Limb (tissue), 2 donors: ENCODE results near the gene FDXACB1.
"Not testable (repeated sequence)": the region's sequence is repeated elsewhere in the genome, so short reads cannot be mapped to it uniquely, and the experiment has no call there.

Source experiments
- DNase-seq, 2 donors: peaks; one replicate each; pipeline ENCODE4 v3.0.0-alpha.2; 2016; ENCODE audit errors: extremely low spot score in 2 of 2

FDXACB1 gene

DNA sequence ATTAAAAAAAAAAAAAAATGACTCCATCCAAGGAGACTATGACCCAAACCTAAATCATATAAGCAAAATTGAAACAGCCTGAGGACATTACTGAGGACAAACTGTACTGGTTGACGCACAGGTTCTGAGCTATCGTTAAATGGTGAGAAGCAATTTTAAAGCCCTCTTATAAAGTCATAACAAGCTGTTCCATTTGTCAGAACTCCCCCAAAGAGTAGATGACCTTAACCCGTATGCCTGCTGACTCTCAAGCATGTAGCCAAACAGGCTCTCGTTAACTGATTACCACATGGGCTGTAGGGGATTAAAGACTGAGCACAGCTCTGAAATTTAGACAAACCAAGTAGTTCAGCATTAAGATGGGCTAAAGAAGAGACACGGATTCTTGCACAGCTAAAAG lies 30.4 kb upstream of the FDXACB1 start:
- no peak for DNase-seq

DNA sequence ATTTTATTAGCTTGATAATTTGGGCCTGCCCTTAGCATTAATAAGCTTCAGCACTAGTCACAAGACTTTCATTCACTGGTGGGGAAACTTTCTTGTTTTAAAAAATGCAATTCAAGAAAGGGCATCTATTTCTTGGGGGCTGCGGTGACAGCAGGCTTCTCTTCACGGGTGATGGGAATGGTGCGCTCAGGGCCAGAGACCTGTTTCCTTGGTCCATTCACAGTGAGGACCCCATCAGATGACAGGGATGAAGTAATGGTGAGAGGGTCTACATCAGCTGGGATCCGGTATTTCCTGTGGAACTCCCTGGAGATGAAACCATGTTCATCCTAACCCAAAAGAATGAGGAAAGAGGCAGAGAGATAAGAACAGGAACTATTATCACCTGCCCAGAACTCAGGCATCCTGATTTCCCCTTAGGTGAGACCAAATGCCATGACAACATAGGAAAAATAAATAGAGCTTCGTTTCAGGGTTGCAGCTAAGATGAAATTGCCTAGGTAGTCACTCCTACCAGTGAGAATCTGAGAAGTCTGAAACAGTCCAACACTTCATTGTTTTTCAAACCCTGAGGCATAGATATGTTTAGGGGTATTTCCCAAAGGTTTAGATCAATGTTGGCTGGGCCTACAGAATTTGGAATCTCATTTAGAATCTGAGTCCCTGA lies 29.8 kb upstream of the FDXACB1 start:
- DNase-seq: no peak

DNA sequence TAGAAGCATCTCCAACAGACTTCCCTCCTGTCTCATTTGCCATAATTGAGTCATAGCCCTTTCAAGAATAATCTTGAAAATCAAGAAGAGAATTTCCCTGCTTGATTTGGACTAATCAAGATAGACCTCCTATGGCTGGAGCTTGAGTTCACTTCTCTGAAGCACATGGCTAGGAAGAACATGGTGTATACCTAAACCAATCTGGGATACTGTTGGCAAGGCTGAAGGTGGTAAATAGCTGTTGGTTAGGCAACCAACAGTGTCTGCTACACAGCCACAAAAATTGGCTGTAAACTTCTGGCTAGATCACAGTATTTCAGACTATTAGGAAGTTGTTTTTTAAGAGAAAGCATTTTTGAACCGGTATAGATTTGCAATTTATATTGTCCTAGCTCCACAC lies 27.7 kb upstream of the FDXACB1 start:
- no peak for DNase-seq

DNA sequence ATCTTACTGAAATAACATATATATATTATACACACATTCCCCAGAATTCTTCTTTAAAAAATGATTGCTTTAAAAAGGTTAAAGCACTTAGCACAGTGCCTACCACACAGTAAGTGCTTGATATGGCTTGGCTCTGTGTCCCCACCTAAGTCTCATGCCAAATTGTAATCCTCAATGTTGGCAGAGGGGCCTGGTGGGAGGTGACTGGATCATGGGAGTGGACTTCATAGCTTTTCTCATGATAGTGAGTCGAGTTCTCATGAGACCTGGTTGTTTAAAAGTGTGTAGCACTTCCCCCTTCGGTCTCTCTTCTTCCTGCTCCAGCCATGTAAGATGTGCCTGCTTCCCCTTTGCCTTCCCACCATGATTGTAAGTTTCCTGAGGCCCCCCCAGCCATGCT lies 26.4 kb upstream of the FDXACB1 start:
- no peak for DNase-seq

DNA sequence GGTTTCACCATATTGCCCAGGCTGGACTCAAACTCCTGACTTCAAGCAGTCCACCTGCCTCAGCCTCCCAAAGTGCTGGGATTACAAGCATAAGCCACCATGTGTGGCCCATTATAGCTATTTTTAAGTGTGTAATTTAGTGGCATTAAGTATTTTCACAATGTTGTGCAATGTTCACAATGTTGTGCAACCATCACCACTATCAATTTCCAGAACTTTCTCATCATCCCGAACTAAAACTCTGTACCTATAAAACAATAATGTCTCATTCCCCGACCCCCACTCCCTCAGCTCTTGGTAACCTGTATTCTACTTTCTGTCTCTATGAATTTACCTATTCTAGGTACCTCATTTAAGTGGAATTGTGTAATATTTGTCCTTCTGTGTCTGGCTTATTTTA lies 7.9 kb upstream of the FDXACB1 start:
- DNase-seq: no peak

DNA sequence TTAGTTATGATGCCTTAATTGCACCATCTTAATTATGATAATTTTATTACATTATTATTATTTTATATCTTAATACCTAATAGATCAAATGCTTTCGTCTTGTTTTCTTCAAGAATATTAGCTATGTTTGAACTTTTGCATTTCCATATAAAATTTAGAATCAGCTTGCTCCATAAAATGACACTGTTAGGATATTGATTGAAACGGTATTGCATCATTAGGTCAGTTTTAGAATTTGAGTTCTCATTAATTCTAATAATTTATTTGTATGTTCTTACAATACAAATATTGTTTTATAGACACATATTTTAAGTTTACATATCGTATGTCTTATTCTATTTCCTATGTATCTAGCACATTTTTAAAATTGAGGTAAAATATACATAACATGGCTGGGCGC lies 7.1 kb upstream of the FDXACB1 start:
- DNase-seq: no peak

DNA sequence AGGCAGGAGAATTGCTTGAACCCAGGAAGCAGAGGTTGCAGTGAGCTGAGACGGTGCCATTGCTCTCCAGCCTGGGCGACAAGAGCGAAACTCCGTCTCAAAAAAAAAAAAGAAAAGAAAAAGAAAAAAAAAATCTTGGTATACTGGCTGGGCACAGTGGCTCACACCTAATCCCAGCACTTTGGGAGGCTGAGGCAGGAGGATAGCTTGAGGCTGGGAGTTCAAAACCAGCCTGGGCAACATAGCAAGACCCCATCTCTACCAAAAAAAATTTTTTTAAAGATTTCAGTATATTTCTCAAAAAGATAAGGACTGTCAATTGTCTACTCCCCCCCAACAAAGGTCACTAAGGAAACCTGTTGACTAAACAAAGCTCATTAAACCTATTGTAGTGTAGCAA lies 6.1 kb upstream of the FDXACB1 start:
- not testable (repeated sequence) for DNase-seq

DNA sequence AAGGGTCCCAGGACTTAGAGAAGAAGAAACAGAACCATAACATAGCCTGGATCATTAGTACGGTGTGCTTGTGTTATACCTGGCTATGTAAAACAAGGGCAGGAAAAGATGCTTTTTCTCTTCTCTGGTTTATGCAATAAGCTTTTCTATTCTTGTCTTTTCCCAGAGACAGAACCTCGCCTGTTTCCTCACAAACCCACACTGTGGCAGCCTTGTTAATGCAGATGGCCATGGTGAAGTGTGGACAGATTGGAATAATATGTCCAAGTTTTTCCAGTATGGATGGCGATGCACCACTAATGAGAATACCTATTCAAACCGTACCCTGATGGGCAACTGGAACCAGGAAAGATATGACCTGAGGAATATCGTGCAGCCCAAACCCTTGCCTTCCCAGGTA lies 3.2 kb upstream of the FDXACB1 start:
- no peak for DNase-seq

DNA sequence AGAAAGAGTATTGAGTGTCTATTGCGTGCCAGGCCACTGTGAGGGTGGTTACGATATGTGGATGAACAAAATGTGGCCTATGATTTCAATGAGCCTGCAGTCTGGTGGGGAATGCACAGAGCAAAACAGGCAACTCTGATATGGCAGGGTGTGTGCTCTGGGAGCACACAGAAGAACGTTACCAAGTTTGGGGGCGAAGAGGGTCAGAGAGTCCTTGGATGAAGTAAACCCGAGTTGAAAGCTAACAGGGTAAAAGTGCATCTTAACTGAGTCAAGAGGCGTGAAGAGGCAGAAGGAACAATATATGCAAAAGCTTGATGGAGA lies 634 bp upstream of the FDXACB1 start:
- DNase-seq: no peak

DNA sequence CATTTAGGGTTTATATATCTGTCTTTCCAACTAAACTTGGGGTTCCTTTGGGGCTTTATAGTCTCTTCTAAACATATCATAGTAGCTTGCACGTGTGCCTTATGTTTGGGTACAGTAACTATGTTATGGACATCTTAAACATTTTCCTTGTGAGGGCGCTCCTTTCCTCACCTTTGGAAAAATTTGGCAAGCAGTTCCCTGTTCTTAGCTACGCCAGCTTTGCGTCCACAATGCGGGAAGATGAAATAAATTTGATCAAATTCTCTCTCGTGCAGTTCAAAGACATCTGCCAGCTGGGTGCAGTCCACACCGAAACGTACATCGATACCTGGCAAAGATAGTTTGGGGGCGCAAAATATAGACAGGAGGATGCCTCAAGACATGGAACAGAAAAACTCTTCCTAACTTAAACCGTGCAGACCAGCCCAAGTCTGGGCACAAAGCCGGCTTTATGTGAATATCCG lies 548 bp downstream of the FDXACB1 start:
- peak in 1 of 2 donors; percentile 29 for DNase-seq

DNA sequence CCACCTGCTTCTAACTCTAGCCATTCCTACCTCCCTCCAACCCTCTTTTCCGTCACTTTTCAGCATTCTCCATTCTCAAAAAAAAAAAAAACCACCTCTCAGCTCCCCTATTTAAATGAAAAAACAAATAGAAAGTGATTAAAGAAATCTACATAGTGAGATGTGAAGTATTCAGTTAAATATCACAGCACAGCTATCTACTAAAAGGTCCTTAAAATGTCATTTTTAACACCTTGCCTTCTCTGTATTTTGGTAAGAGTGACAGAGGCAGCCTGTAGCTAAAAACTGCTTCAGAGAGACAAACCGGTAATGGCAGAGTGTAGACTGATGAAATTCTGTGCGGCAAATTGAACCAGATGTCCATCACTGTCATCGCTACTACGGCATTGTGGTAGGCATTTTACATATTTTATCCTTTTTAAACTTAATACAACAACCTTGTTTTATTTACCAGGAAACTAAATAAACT lies 7.2 kb downstream of the FDXACB1 start:
- no peak for DNase-seq

DNA sequence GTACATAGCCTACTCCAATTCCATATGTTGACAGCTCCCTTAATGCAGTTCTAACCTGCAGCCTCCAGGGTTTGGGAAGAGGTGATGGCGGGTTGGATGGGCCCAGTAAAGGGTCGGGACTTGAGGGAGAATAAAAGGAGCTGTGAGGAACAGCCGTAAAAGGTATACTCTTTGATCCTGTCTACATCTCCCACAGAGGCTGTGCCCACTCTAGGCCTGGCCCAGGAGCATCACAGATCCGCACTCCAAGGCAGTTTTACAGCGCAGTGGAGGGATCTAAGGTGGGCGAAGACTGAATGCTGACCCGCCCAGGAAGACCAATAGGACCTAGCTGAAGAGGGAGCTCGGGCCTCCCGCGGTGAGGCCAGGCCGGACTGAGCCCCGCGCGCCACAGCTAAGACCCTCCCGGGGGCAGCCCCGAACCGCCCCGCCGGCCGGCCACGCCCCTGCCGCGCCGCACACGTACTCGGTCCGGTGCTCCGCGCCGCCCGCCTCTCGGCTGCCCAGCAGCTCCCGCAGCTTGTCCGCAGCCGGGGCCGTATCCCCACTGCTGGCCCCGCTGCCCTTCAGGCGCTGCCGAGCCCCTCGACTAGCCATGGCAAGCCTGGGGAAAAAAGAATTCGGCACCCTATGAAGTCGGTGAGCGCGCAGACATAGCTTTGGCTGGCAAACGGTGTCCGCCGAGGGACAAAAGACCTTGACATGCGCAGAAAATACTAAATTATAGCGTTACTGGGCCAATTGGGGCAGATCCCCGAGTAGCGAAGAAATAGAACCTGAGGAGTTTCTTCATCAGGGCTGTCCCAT lies 7.9 kb downstream of the FDXACB1 start, which contains the start of gene ALG9:
Gene ALG9 (minus strand): TSS at position 696 of the 807 bp plus-strand sequence. CDS start 99 bp downstream, at position 597.
- peak; percentile 84 to 91 for DNase-seq

DNA sequence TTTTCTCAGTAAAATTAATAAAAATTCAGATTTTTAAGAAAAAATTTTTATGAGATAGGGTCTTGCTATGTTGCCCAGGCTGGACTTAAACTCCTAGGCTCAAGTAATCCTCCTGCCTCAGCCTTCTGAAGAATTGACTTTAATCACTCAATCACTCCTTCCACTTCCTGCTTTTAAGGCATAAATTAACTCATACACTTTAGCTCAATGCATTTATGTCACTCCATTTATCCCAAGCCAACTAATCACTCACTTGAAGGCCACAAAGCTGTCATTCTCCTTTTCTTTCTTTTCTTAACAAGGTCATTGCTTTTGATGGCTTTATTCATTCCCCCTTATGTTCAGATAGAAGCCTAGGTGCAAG lies 8.5 kb downstream of the FDXACB1 start:
- no peak for DNase-seq

DNA sequence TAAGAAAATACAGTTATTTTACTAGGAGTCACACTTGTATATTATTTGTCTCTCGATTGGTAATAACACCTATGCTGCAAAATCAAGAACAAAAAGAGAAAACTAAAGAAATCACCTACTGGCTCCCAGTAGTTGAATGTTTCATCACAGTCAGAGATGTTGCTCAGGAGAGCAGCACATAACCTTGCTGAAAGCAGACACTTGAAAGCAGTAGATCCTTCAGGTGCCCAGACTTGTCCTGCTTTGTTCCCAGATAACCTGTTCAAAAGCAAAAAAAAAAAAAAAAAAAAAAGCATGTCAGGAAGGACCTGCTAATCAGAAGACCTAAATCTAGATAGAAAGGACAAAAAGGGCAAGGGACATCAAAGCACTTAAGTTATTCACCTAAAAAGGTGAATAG lies 8.9 kb downstream of the FDXACB1 start:
- DNase-seq: no peak

DNA sequence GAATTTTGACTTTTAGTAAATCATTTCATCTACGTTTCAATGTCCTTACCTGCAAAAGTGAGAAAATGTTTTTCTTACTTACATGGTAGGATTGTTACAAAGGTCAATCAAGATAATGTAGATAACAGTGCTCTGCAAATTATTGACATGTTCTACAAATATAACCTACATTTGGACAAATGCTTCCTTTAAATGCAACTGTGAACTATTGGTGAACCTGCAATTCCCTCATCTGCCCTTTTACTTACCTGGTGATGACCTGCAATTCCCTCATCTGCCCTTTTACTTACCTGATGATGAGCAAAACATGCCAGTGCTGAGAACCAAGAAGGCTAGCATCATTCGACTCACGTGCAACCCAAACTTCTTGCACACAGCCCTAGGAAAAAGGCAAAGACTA lies 18.7 kb downstream of the FDXACB1 start:
- DNase-seq: no peak

DNA sequence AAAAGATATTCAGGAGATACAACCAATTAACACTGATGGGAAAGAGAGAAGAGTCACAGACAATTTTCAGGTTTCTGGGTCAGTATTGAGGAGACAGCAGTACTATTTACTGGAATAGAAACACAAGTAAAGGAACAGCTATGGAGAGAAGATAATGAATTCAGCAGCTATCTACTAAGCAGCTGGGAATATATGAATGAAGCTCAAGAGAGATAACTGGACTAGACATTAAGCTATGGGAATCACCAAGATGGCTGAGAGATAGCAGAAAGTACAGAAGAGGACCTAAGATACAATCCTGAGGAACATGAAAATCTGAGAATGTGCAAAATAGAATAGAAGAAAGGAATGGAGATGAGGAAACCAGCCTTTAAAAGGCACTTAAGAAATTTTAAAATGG lies 23.5 kb downstream of the FDXACB1 start:
- no peak for DNase-seq

DNA sequence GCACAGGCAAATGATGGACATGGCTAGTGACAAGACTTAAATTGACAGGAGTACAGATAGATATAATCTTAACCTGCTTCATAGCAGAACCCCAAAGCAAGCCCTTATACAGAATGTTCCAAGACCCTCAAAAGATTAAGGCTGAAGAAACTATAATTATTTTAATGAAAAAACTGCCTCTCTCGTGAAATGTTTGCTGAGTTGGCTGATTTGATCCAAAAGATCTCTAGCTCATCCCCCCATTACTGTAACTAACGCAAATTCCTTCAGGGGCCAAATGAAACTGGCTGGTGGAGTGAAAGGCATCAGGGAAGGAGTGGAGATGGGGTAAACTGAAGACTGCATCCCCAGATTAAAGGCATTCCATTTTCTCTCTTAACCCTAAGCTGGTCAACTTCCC lies 26.9 kb downstream of the FDXACB1 start:
- no peak for DNase-seq

DNA sequence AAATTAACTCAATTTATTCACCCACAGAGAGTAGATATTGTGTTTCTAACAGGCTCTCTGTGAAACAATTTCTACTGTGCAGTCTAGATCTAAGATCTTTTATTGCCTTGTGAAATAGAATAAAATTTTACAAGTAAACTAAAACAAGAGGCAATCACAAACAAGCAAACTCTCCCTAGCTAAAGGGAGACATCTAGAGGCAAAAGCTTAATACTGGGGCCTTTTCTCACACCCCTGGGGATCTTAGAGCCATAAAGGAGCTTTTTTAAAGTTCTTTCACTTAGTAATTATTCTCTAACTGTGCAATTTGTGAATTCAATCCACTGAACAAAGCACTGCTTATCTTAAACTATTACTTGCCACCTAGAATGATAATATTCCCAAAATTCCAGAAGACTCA lies 27.3 kb downstream of the FDXACB1 start:
- DNase-seq: no peak

DNA sequence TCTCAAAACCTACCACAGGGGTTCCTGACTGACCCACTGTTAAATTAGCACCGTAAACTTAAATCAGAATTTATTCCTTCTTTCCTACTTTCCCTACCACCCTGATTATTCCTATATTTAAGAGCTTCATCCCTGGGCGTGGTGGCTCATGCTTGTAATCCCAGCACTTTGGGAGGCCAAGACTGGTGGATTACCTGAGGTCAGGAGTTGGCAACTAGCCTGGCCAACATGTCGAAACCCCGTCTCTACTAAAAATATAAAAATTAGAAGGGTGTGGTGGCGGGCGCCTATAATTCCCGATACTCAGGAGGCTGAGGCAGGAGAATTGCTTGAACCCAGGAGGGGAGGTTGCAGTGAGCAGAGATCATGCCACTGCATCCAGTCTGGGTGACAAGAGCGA lies 27.9 kb downstream of the FDXACB1 start:
- no peak for DNase-seq

DNA sequence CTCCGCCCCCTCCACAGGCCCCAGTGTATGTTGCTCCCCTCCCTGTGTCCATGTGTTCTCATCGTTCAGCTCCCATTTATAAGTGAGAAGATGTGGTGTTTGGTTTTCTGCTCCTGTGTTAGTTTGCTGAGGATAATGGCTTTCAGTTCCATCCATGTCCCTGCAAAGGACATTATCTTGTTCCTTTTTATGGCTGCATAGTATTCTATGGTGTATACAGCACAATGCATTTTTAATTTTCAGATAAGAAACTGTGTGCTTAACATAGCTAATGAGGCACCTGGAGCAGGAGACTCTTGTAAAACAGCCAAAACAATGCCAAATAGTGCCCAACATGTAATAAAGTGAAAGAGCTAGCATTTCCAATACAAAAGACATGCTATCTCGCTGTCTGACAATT lies 29.3 kb downstream of the FDXACB1 start:
- DNase-seq: no peak

DNA sequence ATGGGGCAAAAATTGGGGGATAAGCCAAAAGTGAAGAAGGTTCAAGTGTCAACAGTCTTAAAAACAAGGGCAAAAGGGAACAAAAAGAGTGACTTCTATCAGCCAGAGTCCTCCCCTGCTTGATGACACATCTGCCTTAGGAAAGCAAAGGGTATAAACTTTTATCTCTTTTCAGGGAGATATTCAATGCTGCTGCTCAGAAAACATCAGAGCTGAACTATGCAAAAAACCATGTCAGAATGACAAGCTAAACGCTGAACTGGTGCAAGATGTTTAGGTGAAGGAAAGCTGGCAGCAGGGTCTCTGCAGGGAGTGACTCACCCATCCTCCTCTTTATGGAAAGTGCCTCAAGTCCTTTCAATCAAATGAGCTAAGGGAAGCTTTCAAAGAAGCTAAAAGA lies 32.3 kb downstream of the FDXACB1 start:
- DNase-seq: no peak

DNA sequence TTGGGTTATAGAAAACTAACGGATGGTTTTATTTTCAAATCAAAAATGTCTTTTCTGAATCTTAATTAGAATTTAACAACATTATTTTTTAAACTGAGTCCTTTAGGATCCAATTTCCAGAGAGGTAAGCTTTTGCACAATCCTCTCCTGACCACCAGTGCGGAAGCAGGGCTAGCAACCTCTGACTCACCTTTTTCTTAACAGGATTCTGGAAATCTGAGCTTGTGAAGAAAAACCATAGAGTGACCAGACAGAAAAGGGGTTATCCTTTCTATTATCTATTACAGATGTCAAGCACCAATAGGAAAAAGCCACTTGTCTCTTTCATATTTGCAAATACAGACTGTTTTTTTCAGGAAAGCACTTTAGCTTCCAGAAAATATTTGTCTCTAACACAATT lies 32.9 kb downstream of the FDXACB1 start:
- no peak for DNase-seq
